Activated CD4-positive, alpha-beta T cell treated with anti-CD3 and anti-CD28 coated beads, Interleukin-2, Interleukin-6, amounts not matched to agents 100 ng/mL and 50 ng/mL, durations not matched to agents 16 hours and 8 hours (primary cell): ENCODE results near the gene LSR.

Source experiments
- DNase-seq: peaks from one replicate; pipeline ENCODE4 v3.0.0-alpha.2; 2020

LSR gene

DNA sequence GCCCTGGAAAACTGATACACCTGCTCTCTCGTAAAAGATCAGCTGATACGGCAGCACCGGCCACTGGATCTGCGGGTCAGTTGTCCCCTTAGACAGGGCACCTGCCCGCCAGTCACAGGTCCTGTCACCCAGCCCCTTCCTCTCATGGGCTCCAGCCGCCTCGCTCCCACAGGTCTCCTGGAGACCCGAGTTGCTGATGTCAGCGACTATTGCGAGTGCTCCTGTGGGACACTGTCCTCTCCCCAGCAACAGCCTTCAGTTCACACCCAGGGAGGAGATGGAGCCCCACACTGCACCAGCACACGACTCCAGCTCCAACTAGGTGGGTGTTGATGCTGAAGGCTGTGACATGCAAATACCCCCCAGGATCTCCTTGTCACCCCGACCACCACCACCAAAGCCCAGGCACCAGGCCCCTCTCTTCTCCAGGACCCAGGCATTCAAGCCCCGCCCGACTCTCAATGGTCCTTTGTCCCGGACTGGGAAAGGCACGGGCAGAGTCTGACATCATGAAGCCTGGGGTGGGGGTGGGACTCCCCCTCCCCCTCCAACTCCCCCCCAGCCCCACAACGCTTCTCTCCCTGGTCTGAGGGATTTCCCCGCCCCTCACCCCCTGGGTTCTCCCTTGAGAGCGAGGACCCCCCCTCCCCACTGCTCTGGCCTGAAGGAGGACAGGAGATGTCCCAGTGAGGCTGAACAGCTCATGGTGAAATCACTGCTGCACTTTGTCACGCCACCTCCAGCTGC lies 41.8 kb downstream of the LSR start:
- DNase-seq, result no peak

DNA sequence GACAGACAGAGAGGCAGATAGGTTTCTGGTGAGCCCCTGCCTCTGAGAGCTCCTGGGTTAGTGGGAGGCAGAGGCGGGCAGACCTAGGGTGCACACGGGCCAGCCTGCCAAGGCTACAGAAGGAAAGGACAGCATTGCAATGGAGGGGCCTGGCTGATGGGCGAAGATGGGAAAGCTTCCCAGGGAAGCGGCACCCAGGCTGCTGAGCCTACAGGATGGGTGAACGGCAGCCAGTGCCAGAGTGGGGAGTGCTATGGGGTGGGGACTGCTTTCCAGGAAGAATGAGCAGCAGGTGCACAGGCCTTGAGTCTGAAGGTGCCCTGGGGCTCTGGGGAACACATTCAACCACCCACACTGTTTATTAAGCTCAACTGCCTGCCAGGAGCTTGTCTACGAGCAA lies 42.5 kb downstream of the LSR start:
- DNase-seq, result no peak

- DNase-seq, result no peak
Measured at GRCh38 chr19:35291916-35292315, 43.1 kb downstream of the LSR start, which contains the start of gene MAG. Gene MAG, plus strand, starts transcription at chr19:35292161. Its CDS starts 3,248 bp downstream, at chr19:35295409.

DNA sequence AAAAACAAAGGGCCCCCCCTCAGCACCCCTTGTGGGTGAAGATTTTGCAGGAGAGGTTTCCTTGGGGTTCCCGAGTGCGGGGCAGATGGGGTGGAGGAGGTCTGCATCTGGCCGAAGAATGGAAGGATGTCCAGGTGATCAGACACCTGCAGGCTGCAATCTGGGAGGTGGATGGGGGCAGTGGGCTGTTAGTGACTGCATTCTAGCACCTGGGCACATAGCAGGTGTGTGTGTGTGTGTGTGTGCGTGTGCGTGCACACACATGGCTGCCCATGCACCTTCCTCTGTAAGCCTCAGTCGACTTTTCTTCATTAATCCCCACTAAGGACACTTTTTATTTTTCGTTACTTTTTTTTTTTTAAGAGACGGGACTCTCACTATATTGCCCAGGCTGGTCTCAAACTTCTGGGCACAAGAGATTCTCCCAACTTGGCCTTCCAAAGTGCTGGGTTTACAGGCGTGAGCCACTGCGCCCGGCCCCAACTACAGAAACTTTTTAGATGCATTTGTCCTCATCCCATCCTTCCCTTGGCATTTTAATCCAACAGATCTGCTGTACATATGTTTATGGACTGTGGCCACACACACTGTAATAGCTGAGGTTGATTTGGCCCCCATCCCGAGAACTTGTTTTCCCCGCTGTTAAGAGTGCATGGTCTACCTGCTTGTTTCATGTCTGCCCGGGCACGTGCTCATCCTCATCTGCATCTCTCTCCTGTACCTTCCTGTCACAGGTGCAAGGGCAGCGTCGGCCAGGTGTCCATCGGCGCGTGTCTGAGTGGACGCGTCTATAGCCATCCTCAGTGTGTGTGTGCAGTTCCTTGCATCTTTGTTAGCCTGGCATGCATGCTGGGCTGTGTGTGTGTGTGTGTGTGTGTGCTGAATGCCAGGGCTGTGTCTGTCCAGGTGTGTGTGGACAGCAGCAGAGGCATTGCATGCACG lies 43.9 kb downstream of the LSR start:
- DNase-seq, result no peak

DNA sequence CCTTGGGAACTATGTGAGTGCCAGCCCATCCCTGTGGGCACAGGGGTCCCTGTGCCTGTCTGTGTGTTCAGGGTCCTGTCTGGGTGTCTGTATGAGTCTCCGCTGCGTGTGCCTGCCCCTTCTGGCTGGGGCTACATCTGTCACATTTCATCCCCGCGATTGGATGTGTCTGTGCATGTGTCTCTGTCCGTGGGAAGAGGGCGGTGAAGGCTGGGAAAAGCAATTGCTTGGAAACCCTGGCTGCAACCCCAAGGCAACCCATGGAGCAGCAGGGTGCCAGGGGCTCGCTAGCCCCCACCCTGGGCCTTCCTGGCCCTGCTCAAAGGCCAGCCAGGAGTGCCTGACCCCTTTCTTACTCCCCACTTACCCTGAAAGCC lies 44.5 kb downstream of the LSR start:
- DNase-seq, result no peak

- DNase-seq, result no peak
Measured at GRCh38 chr19:35293808-35294207, 45.0 kb downstream of the LSR start.

GRCh38 chr19:35294328-35294727 lies 45.5 kb downstream of the LSR start:
- DNase-seq, result no peak

- DNase-seq, result no peak
Measured at GRCh38 chr19:35294859-35295791, 46.3 kb downstream of the LSR start.

DNA sequence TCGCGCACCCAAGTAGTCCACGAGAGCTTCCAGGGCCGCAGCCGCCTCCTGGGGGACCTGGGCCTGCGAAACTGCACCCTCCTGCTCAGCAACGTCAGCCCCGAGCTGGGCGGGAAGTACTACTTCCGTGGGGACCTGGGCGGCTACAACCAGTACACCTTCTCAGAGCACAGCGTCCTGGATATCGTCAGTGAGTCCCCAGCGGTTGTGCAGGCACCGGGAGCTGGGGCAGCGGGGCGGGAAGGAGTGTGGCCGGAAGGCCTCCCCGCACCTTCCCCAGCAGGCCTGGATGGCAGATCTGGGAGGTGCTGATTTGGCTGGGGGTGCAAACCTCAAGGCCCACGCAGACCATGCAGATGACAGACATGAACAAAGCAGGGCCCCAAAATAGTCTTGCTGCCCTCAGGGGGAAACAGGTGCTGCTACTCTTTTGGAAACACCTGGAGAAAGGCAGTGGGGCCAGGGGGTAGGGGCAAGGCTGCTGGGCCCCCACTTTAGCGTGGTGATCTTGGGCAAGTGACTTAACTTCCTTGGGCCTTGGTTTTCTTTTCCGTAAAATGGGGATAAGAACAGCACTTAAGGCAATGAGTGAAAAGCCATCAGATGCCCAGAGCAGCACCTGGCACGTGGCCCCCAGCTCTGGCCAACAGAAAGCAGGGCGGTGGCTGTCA lies 47.1 kb downstream of the LSR start:
- DNase-seq, result no peak

DNA sequence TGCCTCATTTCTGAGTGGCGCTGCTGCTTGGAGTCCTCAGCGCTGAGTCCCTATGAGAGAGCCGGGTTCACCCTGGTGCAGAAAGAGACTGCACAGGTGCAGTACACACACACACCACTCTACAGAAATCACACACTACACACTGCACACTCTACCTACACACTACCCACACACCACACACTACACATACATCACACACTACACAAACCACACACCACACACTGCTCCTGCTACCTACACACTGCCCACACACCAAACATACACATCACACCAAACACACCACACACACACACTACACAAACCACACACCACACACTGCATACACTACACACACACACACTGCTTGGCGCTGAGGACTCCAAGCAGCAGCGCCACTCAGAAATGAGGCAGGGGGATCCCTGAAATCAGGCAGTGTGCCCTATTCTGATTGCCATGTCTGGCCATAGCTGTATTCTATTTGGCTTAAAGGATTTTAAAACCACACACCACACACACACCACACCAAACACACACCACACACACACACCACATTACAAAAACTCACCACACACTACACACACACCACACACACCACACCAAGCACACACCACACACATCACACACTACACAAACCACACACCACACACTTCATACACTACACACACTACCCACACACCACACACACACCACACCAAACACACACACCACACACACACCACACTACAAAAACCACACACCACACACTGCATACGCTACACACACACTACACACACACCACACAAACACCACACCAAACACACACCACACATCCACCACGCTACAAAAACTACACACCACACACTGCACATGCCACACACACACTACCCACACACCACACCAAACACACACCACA lies 48.1 kb downstream of the LSR start:
- no peak for DNase-seq

DNA sequence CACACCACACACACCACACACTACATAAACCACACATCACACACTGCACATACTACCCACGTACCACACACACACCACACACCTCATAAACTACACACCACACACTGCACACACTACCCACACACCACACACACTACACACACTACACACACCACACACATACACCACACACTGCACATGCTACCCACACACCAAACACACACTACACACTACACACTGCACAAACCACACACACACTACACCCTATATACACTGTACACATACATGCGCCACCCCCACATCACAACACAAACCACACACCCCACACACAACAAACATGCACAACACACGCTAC lies 48.7 kb downstream of the LSR start:
- DNase-seq, result no peak

DNA sequence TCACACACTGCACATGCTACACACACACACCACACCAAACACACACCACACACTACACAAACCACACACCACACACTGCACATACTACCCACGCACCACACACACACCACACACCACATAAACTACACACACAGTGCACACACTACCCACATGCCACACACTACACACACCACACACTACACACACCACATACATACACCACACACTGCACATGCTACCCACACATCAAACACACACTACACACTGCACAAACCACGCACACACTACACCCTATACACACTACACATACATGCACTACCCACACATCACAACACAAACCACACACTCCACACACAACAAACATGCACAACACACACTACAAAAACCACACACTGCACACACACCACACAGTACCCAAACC lies 49.1 kb downstream of the LSR start:
- DNase-seq, result no peak

DNA sequence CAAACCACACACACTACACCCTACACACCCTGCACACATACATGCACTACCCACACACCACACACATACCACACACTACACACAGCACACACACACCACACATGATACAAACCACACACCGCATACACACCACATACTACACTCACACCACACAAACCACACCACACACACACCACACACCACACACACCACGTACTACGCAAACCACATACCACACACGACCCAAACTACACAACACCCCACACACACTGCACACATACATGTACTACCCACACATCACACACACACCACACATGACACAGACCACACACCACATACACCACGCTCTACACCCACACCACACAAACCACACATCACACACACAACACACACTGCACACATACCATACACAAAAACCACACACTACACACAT lies 49.8 kb downstream of the LSR start:
- no peak for DNase-seq

DNA sequence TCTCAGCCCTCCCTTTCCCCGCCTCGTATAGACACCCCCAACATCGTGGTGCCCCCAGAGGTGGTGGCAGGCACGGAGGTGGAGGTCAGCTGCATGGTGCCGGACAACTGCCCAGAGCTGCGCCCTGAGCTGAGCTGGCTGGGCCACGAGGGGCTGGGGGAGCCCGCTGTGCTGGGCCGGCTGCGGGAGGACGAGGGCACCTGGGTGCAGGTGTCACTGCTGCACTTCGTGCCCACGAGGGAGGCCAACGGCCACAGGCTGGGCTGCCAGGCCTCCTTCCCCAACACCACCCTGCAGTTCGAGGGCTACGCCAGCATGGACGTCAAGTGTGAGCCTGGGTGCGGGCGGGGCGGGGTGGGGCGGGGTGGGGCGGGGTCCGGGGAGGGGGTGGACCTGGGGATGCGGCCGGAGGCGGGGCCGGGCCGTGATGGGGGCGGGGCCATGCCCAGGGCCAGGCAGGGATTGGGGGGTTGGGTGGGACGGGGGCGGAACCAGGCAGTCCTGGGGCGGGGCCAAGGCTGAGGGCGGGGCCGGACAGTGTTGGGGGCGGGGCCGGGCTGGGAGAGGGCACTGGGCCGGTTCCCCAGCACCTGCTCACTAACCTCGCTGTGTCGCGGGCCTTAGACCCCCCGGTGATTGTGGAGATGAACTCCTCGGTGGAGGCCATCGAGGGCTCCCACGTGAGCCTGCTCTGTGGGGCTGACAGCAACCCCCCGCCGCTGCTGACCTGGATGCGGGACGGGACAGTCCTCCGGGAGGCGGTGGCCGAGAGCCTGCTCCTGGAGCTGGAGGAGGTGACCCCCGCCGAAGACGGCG lies 50.9 kb downstream of the LSR start:
- DNase-seq, result no peak

DNA sequence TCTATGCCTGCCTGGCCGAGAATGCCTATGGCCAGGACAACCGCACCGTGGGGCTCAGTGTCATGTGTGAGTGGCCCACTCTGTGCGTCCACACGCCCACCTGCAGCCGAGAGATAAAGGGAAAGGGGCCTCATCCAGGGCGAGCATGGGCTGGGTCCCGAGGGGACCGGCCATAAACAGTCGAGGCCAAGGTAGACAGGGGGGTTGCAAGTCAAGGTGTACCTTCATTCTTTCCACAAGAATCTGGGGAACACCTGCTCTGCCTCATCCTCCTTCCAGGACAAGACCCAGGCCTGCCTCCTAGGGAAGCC lies 51.5 kb downstream of the LSR start:
- DNase-seq, result no peak

DNA sequence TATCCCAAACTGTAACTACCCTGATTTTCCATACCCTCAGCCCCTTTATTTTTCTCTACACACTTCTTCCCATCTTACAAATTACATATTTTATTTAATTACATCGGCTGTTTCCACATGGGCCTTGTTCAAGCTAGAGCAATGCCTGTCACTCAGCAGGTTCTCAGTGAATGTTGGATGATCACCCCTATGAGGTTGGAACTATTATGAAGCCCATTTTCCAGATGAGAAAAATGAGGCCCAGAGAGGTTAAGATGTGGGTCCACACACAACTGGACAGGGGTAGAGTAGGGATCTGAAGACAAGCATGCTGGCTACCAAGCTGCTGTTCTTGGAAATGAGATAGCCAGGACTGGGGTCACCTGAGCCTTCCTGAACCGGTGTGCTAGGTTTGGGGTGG lies 53.2 kb downstream of the LSR start:
- no peak for DNase-seq

DNA sequence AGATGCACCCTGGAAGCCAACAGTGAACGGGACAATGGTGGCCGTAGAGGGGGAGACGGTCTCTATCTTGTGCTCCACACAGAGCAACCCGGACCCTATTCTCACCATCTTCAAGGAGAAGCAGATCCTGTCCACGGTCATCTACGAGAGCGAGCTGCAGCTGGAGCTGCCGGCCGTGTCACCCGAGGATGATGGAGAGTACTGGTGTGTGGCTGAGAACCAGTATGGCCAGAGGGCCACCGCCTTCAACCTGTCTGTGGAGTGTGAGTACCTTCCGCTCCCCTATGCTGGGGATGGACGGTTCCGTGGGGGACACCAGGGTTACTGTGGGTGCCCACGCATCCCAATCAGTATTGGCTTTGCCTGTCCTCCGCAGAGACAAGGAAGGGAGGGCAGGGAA lies 53.6 kb downstream of the LSR start:
- no peak for DNase-seq

- no peak for DNase-seq
Measured at GRCh38 chr19:35303357-35303915, 54.6 kb downstream of the LSR start.

DNA sequence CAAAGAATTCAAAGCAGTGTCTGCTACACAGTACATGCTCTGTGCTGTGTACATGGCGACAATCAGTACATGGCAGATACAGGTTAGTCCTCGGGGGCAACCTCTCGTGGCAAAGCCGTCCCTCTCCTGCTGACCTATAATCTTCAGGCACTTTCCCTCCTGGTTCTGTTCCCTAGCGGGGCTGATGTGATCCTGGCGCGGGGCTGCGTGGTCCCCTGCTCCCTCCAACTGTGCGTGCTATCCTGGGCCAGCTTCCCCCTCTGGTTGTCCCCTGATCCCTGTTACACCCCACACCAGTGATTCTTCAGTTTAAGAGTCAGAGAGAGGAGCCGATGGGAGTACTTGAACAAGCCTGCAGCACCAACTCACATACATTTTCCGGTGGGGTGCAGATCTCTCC lies 55.2 kb downstream of the LSR start:
- no peak for DNase-seq

- DNase-seq, result no peak
Measured at GRCh38 chr19:35305181-35305580, 56.4 kb downstream of the LSR start.
